Astrocyte of the cerebellum (primary cell): Measurements from ENCODE around the gene FANCD2OS.

Source experiments
- DNase-seq: peaks from one replicate; pipeline ENCODE4 v3.0.0-alpha.2; 2011; ENCODE audit warnings: low read depth
- H3K4me3 ChIP-seq: 2 replicates; pipeline ENCODE4 v1.5.1; 2011; ENCODE audit warnings: mild to moderate bottlenecking, low read depth, low read length, moderate library complexity
- in situ Hi-C: cut with HindIII; loops from 2 replicates; pipeline ENCODE4 v1.10.0; 2017; ENCODE audit warnings: low sequenced_read_pairs
- TF ChIP-seq, protein P1 (sequence below): IDR thresholded peaks from 2 replicates; pipeline ENCODE4 v1.5.1; 2012; ENCODE audit warnings: low read length, low read depth, moderate library complexity, mild to moderate bottlenecking; ENCODE audit errors: missing control alignments

Gene FANCD2OS

DNA sequence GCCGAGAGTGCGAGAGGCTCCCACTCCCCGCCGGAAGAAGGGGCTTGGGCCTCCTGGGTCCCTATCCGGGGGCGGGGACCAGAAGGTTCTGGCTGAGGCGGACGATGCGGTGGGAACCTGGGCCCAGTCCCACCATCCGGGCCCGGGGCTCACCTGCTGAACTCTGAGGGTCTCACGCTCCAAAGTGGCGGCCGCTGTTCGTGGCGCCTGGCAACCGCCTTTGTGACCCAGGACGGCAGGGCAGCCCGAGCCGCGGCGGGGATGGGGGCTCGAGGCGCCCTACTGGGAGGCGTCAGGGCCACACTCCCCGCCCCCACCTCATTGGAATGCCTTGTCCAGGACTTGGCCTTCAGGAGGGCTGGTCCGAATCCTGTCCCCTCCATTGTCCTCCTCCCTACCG, at the start of gene FANCD2OS:
FANCD2OS (minus strand) TSS at position 165 of the 400 bp plus-strand sequence. CDS start 3,481 bp downstream, outside the sequence.
- TF ChIP-seq, protein P1, sequence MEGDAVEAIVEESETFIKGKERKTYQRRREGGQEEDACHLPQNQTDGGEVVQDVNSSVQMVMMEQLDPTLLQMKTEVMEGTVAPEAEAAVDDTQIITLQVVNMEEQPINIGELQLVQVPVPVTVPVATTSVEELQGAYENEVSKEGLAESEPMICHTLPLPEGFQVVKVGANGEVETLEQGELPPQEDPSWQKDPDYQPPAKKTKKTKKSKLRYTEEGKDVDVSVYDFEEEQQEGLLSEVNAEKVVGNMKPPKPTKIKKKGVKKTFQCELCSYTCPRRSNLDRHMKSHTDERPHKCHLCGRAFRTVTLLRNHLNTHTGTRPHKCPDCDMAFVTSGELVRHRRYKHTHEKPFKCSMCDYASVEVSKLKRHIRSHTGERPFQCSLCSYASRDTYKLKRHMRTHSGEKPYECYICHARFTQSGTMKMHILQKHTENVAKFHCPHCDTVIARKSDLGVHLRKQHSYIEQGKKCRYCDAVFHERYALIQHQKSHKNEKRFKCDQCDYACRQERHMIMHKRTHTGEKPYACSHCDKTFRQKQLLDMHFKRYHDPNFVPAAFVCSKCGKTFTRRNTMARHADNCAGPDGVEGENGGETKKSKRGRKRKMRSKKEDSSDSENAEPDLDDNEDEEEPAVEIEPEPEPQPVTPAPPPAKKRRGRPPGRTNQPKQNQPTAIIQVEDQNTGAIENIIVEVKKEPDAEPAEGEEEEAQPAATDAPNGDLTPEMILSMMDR, result no peak
- H3K4me3 ChIP-seq, result no peak within 1 kb of the TSS
- in situ Hi-C loops, result no loop called here
- no peak for DNase-seq

DNA sequence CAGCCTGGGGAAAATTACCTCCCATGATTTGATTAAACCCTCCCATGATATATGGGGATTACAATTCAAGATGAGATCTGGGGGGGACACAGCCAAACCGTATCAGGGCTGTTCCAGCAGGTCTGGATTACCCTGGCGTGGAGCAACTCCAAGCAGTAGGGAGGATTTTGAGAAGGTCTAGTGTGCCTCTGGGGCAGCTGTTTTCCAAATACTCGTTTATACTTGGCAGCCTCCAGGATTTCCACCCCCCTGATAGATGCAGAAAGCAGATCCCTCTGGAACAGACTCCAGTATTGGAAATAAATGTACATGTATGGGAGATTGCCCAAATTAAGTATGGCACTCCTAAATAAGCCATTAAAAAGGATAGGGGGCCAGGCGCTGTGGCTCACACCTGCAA, 49.0 kb upstream of the FANCD2OS start:
- H3K4me3 ChIP-seq, result no peak overlapping the region
- in situ Hi-C loops, result no loop called here
- TF ChIP-seq, protein P1, result no peak
- no peak for DNase-seq

DNA sequence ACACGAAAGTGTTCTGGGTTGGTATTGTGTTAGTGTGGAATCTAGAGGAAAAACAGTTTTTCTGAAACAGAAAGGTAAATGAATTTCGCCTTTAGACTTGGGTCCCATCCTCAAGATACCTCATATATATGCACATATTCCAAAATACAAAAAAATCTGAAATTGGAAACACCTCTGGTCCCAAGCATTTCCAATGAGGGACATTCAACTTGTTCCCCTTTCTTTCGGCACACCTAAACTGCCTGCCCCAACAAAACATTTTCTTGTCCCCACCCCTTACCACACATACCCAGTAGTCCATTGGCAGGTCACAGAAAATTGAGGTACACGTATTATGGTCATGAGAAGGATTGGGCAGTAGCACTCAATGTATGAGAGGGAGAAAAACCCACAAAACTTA, 47.6 kb upstream of the FANCD2OS start:
- TF ChIP-seq, protein P1, result no peak

GRCh38 chr3:10155123-10155472, 47.0 kb upstream of the FANCD2OS start:
- no peak for DNase-seq
- in situ Hi-C loops, result no loop called here
- TF ChIP-seq, protein P1, result no peak
- no peak overlapping the region for H3K4me3 ChIP-seq

More for the DNA sequence above, 47.6 kb upstream of the FANCD2OS start:
- in situ Hi-C loops, result no loop called here
- no peak overlapping the region for H3K4me3 ChIP-seq
- DNase-seq, result no peak

- H3K4me3 ChIP-seq, result no peak overlapping the region
- no peak for DNase-seq
- TF ChIP-seq, protein P1, result no peak
- in situ Hi-C loops, result no loop called here
These were observed 46.5 kb upstream of the FANCD2OS start for GRCh38 chr3:10154335-10155122.

GRCh38 chr3:10150987-10151386, 42.9 kb upstream of the FANCD2OS start:
- DNase-seq, result no peak
- H3K4me3 ChIP-seq, result no peak overlapping the region
- in situ Hi-C loops, result no loop called here
- TF ChIP-seq, protein P1, result no peak
